Melanocyte of skin (primary cell): ENCODE results near the gene MSANTD1. TPM values are rescaled to one million over a fixed set of nuclear protein-coding genes. Genes with fewer than 3 reads are reported as not detected.

ENCODE experiments used
- total RNA-seq, 2 donors: library from RNA; depleted of rRNA; stranded (reverse); fragments of >200 nt; gene quantifications; 2 replicates each; pipeline ENCODE4 v1.2.3, GENCODE V29; 2012

MSANTD1 gene
- total RNA-seq, result 1 to 10 TPM in 1 of 2 donors, under 1 TPM in 1; 0.67 to 1.4 TPM

DNA sequence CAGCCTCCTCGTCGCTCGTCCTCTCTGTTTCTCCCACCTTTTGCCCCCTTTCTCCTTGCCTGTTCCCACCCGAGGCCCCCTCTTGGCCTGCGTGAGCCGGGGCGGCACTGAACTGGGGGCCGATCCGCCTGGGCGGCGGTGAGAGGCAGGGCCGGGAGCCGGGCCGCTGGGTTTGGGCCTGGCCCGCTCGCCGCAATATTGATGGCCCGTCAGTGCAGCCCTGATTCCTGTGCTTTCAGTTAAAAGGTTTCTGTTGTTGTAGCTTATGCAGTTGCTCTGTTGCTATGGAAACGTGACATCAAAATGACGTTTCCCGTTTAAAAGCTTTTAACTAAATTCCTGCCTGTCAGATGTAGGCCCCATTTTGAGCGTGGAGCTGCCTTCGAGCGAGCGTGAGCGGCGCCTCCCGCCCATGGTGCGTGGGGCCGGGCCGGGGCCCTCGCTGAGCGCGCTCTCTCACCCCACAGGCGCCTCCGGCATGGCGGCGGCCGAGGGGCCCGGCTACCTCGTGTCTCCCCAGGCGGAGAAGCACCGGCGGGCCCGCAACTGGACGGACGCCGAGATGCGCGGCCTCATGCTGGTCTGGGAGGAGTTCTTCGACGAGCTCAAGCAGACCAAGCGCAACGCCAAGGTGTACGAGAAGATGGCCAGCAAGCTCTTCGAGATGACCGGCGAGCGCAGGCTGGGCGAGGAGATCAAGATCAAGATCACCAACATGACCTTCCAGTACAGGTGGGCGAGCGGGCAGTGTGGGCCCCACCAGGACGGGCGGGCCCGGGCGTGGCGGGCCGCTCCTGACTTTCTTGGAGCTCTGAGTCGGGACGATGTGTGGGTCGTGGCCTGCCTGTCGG is at the start of gene MSANTD1:
TSS of gene MSANTD1 (plus strand) at position 349 of the 851 bp plus-strand sequence. CDS start at position 413, 64 bp downstream.

GRCh38 chr4:3292571-3293400 is 43.8 kb downstream of the MSANTD1 start, which contains the start of gene RGS12:
TSS of gene RGS12 (plus strand) at chr4:3293021. CDS start at chr4:3316171, 23,150 bp downstream.

Other genes starting within 250 kb of the MSANTD1 start
- not detected for gene HTT-AS, start 174.6 kb upstream of the MSANTD1 start, total RNA-seq
- 10 to 100 TPM; 82.2 to 94.6 TPM for gene HTT, start 174.5 kb upstream of the MSANTD1 start, total RNA-seq
- gene RGS12, start 43.9 kb downstream of the MSANTD1 start, total RNA-seq, result 10 to 100 TPM; 47.1 to 52.3 TPM
- gene HGFAC, start 192.8 kb downstream of the MSANTD1 start, total RNA-seq, result not detected
- gene DOK7, start 214.1 kb downstream of the MSANTD1 start, total RNA-seq, result not detected